ENCODE measurements around the gene NRAP. TPM values are rescaled to one million over a fixed set of nuclear protein-coding genes. Genes with fewer than 3 reads are reported as not detected.

The NRAP gene
- total RNA-seq, 3 donors from 2014 or later = not detected

- Histone ChIP-seq H3K4me3 (no peak overlapping the region), H3K27ac (no peak overlapping the region), H3K36me3 (no peaks in the 10 kb centered on the region), H3K27me3 (no peaks in the 10 kb centered on the region), H3K4me1 (no peaks in the 10 kb centered on the region), H3K9me3 (no peaks in the 10 kb centered on the region)
- intact Hi-C loops (cut with DNase I; ENCODE audit: low total_unique reads) = no loop called here
- TF ChIP-seq POLR2AphosphoS5 (IDR thresholded peaks at IDR 0.05) (no peak), POLR2A (IDR thresholded peaks at IDR 0.05) (no peak), CTCF (IDR thresholded peaks at IDR 0.05) (no peak)
- DNase-seq (ENCODE audit: low spot score in 2 of 2) = no peak
These were observed 74.6 kb downstream of the NRAP start for GRCh38 chr10:113589201-113589770.

GRCh38 chr10:113585949-113586348 lies 77.9 kb downstream of the NRAP start:
- H3K27me3 ChIP-seq = no peaks in the 10 kb centered on the region
- H3K4me1 ChIP-seq = no peaks in the 10 kb centered on the region
- no peak overlapping the region for H3K4me3 ChIP-seq
- DNase-seq (ENCODE audit: low spot score in 2 of 2) = no peak
- no peaks in the 10 kb centered on the region for H3K9me3 ChIP-seq
- TF ChIP-seq POLR2A (IDR thresholded peaks at IDR 0.05) = no peak
- TF ChIP-seq POLR2AphosphoS5 (IDR thresholded peaks at IDR 0.05) = no peak
- no peak for TF ChIP-seq CTCF (IDR thresholded peaks at IDR 0.05)
- no peak overlapping the region for H3K27ac ChIP-seq
- no peaks in the 10 kb centered on the region for H3K36me3 ChIP-seq
- intact Hi-C loops (cut with DNase I; ENCODE audit: low total_unique reads) = no loop called here

GRCh38 chr10:113583571-113583970 lies 80.3 kb downstream of the NRAP start:
- Histone ChIP-seq H3K27me3 (no peaks in the 10 kb centered on the region), H3K4me1 (no peaks in the 10 kb centered on the region), H3K27ac (no peak overlapping the region), H3K4me3 (no peak overlapping the region), H3K9me3 (no peaks in the 10 kb centered on the region), H3K36me3 (no peaks in the 10 kb centered on the region)
- intact Hi-C loops (cut with DNase I; ENCODE audit: low total_unique reads) = no loop called here
- TF ChIP-seq POLR2AphosphoS5 (IDR thresholded peaks at IDR 0.05) (no peak), CTCF (IDR thresholded peaks at IDR 0.05) (no peak), POLR2A (IDR thresholded peaks at IDR 0.05) (no peak)
- DNase-seq (ENCODE audit: low spot score in 2 of 2) = no peak

- Histone ChIP-seq H3K4me3 (no peak overlapping the region), H3K27ac (no peak overlapping the region), H3K27me3 (no peaks in the 10 kb centered on the region), H3K9me3 (no peaks in the 10 kb centered on the region), H3K36me3 (no peaks in the 10 kb centered on the region), H3K4me1 (no peaks in the 10 kb centered on the region)
- DNase-seq (ENCODE audit: low spot score in 2 of 2) = no peak
- TF ChIP-seq POLR2AphosphoS5 (IDR thresholded peaks at IDR 0.05) = no peak
- no peak for TF ChIP-seq CTCF (IDR thresholded peaks at IDR 0.05)
- intact Hi-C loops (cut with DNase I; ENCODE audit: low total_unique reads) = no loop called here
These were observed 82.7 kb downstream of the NRAP start for GRCh38 chr10:113581092-113581491.

- intact Hi-C loops (cut with DNase I; ENCODE audit: low total_unique reads) = no loop called here
- Histone ChIP-seq H3K27me3 (no peaks in the 10 kb centered on the region), H3K27ac (no peak overlapping the region), H3K4me3 (no peak overlapping the region), H3K4me1 (no peaks in the 10 kb centered on the region), H3K36me3 (no peaks in the 10 kb centered on the region), H3K9me3 (no peaks in the 10 kb centered on the region)
- DNase-seq (ENCODE audit: low spot score in 2 of 2) = no peak
- TF ChIP-seq CTCF (IDR thresholded peaks at IDR 0.05) (no peak), POLR2A (IDR thresholded peaks at IDR 0.05) (no peak), POLR2AphosphoS5 (IDR thresholded peaks at IDR 0.05) (no peak)
These were observed 85.1 kb downstream of the NRAP start for GRCh38 chr10:113578773-113579172.
